HEK293 (cell line): Measurements from ENCODE around the gene RAD51AP1.
A peak's percentile ranks its signal among the peaks of the same experiment; 100 is the strongest.

Experiments used
- BCL11A ChIP-seq: fragments of 450-650 bp; formaldehyde crosslinking; IDR thresholded peaks from 2 replicates; pipeline ENCODE4 v1.5.1; 2016; ENCODE audit warnings: low read depth, missing biosample characterization, missing genetic modification characterization
- BCL11B ChIP-seq: fragments of 450-650 bp; formaldehyde crosslinking; IDR thresholded peaks from 2 replicates; pipeline ENCODE4 v1.5.1; 2016; ENCODE audit warnings: low read depth, missing biosample characterization, missing genetic modification characterization
- GFI1B ChIP-seq: fragments of 450-650 bp; formaldehyde crosslinking; IDR thresholded peaks from 2 replicates; pipeline ENCODE4 v1.5.1; 2016; ENCODE audit warnings: missing biosample characterization, missing genetic modification characterization
- KLF10 ChIP-seq: fragments of 450-650 bp; IDR thresholded peaks from 2 replicates; pipeline ENCODE4 v1.5.1; 2018; ENCODE audit warnings: missing biosample characterization, mild to moderate bottlenecking, missing genetic modification characterization
- MEIS1 ChIP-seq: sonication (generic); formaldehyde crosslinking; IDR thresholded peaks from 2 replicates; pipeline ENCODE4 v1.8.1; 2022; ENCODE audit warnings: missing genetic modification reagents, mild to moderate bottlenecking, borderline replicate concordance
- PRDM4 ChIP-seq: fragments of 450-650 bp; formaldehyde crosslinking; IDR thresholded peaks from 2 replicates; pipeline ENCODE4 v1.5.1; 2017; ENCODE audit warnings: missing biosample characterization, missing genetic modification characterization
- ZBTB20 ChIP-seq: fragments of 450-650 bp; formaldehyde crosslinking; IDR thresholded peaks from 2 replicates; pipeline ENCODE4 v1.5.1; 2016; ENCODE audit warnings: missing biosample characterization, missing genetic modification characterization
- ZBTB21 ChIP-seq: fragments of 450-650 bp; formaldehyde crosslinking; IDR thresholded peaks from 2 replicates; pipeline ENCODE4 v1.5.1; 2017; ENCODE audit warnings: missing biosample characterization, missing genetic modification characterization
- ZBTB26 ChIP-seq: fragments of 450-650 bp; formaldehyde crosslinking; optimal IDR thresholded peaks from 2 replicates; pipeline ENCODE3; 2016; ENCODE audit warnings: missing biosample characterization, mild to moderate bottlenecking, missing genetic modification characterization
- ZNF132 ChIP-seq: fragments of 450-650 bp; formaldehyde crosslinking; IDR thresholded peaks from 2 replicates; pipeline ENCODE4 v1.5.1; 2017; ENCODE audit warnings: missing biosample characterization, missing genetic modification characterization, borderline replicate concordance
- ZNF16 ChIP-seq: fragments of 450-650 bp; formaldehyde crosslinking; IDR thresholded peaks from 2 replicates; pipeline ENCODE4 v1.5.1; 2016; ENCODE audit warnings: low read depth, missing biosample characterization, missing genetic modification characterization
- ZNF174 ChIP-seq: fragments of 450-650 bp; formaldehyde crosslinking; IDR thresholded peaks from 2 replicates; pipeline ENCODE4 v1.5.0; 2017; ENCODE audit warnings: missing biosample characterization, mild to moderate bottlenecking, missing genetic modification characterization
- ZNF184 ChIP-seq: fragments of 450-650 bp; IDR thresholded peaks from 2 replicates; pipeline ENCODE4 v1.5.1; 2018; ENCODE audit warnings: missing biosample characterization, mild to moderate bottlenecking, missing genetic modification characterization
- ZNF292 ChIP-seq: fragments of 450-650 bp; formaldehyde crosslinking; IDR thresholded peaks from 2 replicates; pipeline ENCODE4 v1.5.1; 2016; ENCODE audit warnings: low read depth, missing biosample characterization, missing genetic modification characterization, borderline replicate concordance
- ZNF341 ChIP-seq: fragments of 450-650 bp; formaldehyde crosslinking; IDR thresholded peaks from 2 replicates; pipeline ENCODE4; 2016; ENCODE audit warnings: low read depth, missing biosample characterization, missing genetic modification characterization
- ZNF449 ChIP-seq: fragments of 450-650 bp; formaldehyde crosslinking; IDR thresholded peaks from 2 replicates; pipeline ENCODE4 v1.5.1; 2017; ENCODE audit warnings: missing biosample characterization, mild to moderate bottlenecking, missing genetic modification characterization, moderate library complexity
- ZNF501 ChIP-seq: fragments of 450-650 bp; formaldehyde crosslinking; IDR thresholded peaks from 2 replicates; pipeline ENCODE4 v1.5.1; 2016; ENCODE audit warnings: missing biosample characterization, missing genetic modification characterization
- ZNF513 ChIP-seq: fragments of 450-650 bp; IDR thresholded peaks from 2 replicates; pipeline ENCODE4 v1.5.1; 2018; ENCODE audit warnings: missing biosample characterization, missing genetic modification characterization
- ZNF514 ChIP-seq: fragments of 450-650 bp; formaldehyde crosslinking; IDR thresholded peaks from 2 replicates; pipeline ENCODE4 v1.5.1; 2016; ENCODE audit warnings: missing biosample characterization, missing genetic modification characterization
- ZNF580 ChIP-seq: fragments of 450-650 bp; formaldehyde crosslinking; IDR thresholded peaks from 2 replicates; pipeline ENCODE4 v1.5.1; 2016; ENCODE audit warnings: missing biosample characterization, missing genetic modification characterization
- ZNF639 ChIP-seq: fragments of 450-650 bp; formaldehyde crosslinking; IDR thresholded peaks from 2 replicates; pipeline ENCODE4 v1.5.1; 2016; ENCODE audit warnings: missing biosample characterization, missing genetic modification characterization
- ZNF654 ChIP-seq: fragments of 450-650 bp; formaldehyde crosslinking; IDR thresholded peaks from 2 replicates; pipeline ENCODE4 v1.5.1; 2016; ENCODE audit warnings: low read depth, missing biosample characterization, missing genetic modification characterization
- ZNF692 ChIP-seq: fragments of 450-650 bp; formaldehyde crosslinking; IDR thresholded peaks from 2 replicates; pipeline ENCODE4 v1.5.1; 2016; ENCODE audit warnings: missing biosample characterization, missing genetic modification characterization
- ZNF76 ChIP-seq: fragments of 450-650 bp; formaldehyde crosslinking; IDR thresholded peaks from 2 replicates; pipeline ENCODE4; 2016; ENCODE audit warnings: low read depth, missing biosample characterization, missing genetic modification characterization, borderline replicate concordance
- ZNF777 ChIP-seq: fragments of 450-650 bp; formaldehyde crosslinking; IDR thresholded peaks from 2 replicates; pipeline ENCODE4 v1.5.1; 2017; ENCODE audit warnings: missing biosample characterization, missing genetic modification characterization, borderline replicate concordance
- ZSCAN23 ChIP-seq: fragments of 450-650 bp; formaldehyde crosslinking; IDR thresholded peaks from 2 replicates; pipeline ENCODE4 v1.5.1; 2016; ENCODE audit warnings: missing biosample characterization, missing genetic modification characterization
- ZSCAN30 ChIP-seq: fragments of 450-650 bp; IDR thresholded peaks from 2 replicates; pipeline ENCODE4 v1.5.1; 2018; ENCODE audit warnings: missing biosample characterization, mild to moderate bottlenecking, missing genetic modification characterization, moderate library complexity

RAD51AP1 gene

GRCh38 chr12:4538207-4539160, at the start of gene RAD51AP1 (continued):
- TF ChIP-seq BCL11B: no peak
- TF ChIP-seq ZNF174 (tag by site-specific recombination): no peak
- TF ChIP-seq ZNF449 (tag by site-specific recombination): peak; percentile 52; the same call in 1 of the 2 replicates
- peak; percentile 75 for TF ChIP-seq ZNF692 (tag by site-specific recombination)
- no peak for TF ChIP-seq MEIS1 (CRISPR knock-in tag)
- no peak for TF ChIP-seq ZNF16 (tag by site-specific recombination)
- TF ChIP-seq ZNF514 (tag by site-specific recombination): no peak
- peak; percentile 86 for TF ChIP-seq ZNF76
- TF ChIP-seq ZNF132: no peak
- TF ChIP-seq ZSCAN23 (tag by site-specific recombination): peak; percentile 82
- TF ChIP-seq ZNF580: peak; percentile 97
- TF ChIP-seq KLF10: peak; percentile 46; the same call in 1 of the 2 replicates
- peak; percentile 63 for TF ChIP-seq ZBTB21 (tag by site-specific recombination)
- TF ChIP-seq PRDM4 (tag by site-specific recombination): peak; percentile 99
- no peak; the same call in 1 of the 2 replicates for TF ChIP-seq ZNF654 (tag by site-specific recombination)
- TF ChIP-seq ZNF639 (tag by site-specific recombination): peak; percentile 99
- TF ChIP-seq ZNF341 (tag by site-specific recombination): peak; percentile 19; the same call in 1 of the 2 replicates
- TF ChIP-seq ZSCAN30 (tag by site-specific recombination): peak; percentile 67
- peak; percentile 32 for TF ChIP-seq ZBTB26
- no peak for TF ChIP-seq ZNF777
- TF ChIP-seq BCL11A (tag by site-specific recombination): no peak
- TF ChIP-seq ZNF501 (tag by site-specific recombination): peak; percentile 88
- TF ChIP-seq ZNF292: no peak
- peak; percentile 15; the same call in 1 of the 2 replicates for TF ChIP-seq GFI1B (tag by site-specific recombination)
- TF ChIP-seq ZNF184 (tag by site-specific recombination): 0 out of 2 replicates have a peak, but pooled peaks have one; percentile 51
- peak; percentile 21; the same call in 1 of the 2 replicates for TF ChIP-seq ZBTB20 (tag by site-specific recombination)
- TF ChIP-seq ZNF513: 0 out of 2 replicates have a peak, but pooled peaks have one; percentile 14
